HEK293T (cell line): ENCODE results near the gene TMEM33.
"Not testable (repeated sequence)": the region's sequence is repeated elsewhere in the genome, so short reads cannot be mapped to it uniquely, and the experiment has no call there.

Experiments
- CTCF ChIA-PET: fragments of 350-600 bp; formaldehyde crosslinking; extraction: SDS; loops from one replicate; lab custom pipeline; 2021; ENCODE audit warnings: antibody characterized with exemption, inconsistent platforms; lab: Yijun Ruan, JAX
- POLR2A ChIA-PET: fragments of 350-600 bp; formaldehyde crosslinking; extraction: SDS; loops from one replicate; lab custom pipeline; 2020; ENCODE audit warnings: antibody characterized with exemption, inconsistent platforms; lab: Yijun Ruan, JAX
- DNase-seq: peaks from one replicate; pipeline ENCODE4 v3.0.0; 2012; ENCODE audit warnings: mixed read lengths; ENCODE audit errors: extremely low spot score
- ARNT ChIP-seq: fragments of 450-650 bp; IDR thresholded peaks from 2 replicates; pipeline ENCODE4 v1.6.1; 2017; ENCODE audit warnings: mild to moderate bottlenecking
- BHLHE40 ChIP-seq: fragments of 450-650 bp; IDR thresholded peaks from 2 replicates; pipeline ENCODE4 v1.6.1; 2016; ENCODE audit warnings: mild to moderate bottlenecking, moderate library complexity, borderline replicate concordance
- CTBP1 ChIP-seq: fragments of 450-650 bp; IDR thresholded peaks from 2 replicates; pipeline ENCODE4 v1.6.1; 2016; ENCODE audit warnings: borderline replicate concordance
- ELF4 ChIP-seq: fragments of 450-650 bp; IDR thresholded peaks from 2 replicates; pipeline ENCODE4 v1.6.1; 2017; ENCODE audit warnings: antibody characterized with exemption
- FOXA1 ChIP-seq: fragments of 450-650 bp; IDR thresholded peaks from 2 replicates; pipeline ENCODE4 v1.6.1; 2016; ENCODE audit warnings: mild to moderate bottlenecking
- FOXK2 ChIP-seq: fragments of 450-650 bp; IDR thresholded peaks from 2 replicates; pipeline ENCODE4 v1.6.1; 2016; ENCODE audit warnings: mild to moderate bottlenecking
- FOXM1 ChIP-seq: fragments of 450-650 bp; IDR thresholded peaks from 2 replicates; pipeline ENCODE4 v1.6.1; 2017; ENCODE audit warnings: mild to moderate bottlenecking, borderline replicate concordance
- HDGF ChIP-seq: fragments of 450-650 bp; IDR thresholded peaks from 2 replicates; pipeline ENCODE4 v1.6.1; 2017; ENCODE audit warnings: antibody characterized with exemption, borderline replicate concordance
- L3MBTL2 ChIP-seq: fragments of 450-650 bp; conservative IDR thresholded peaks from 2 replicates; pipeline ENCODE4 v1.6.1; 2016; ENCODE audit warnings: mild to moderate bottlenecking
- LEF1 ChIP-seq: fragments of 450-650 bp; IDR thresholded peaks from 2 replicates; pipeline ENCODE4 v1.6.1; 2017; ENCODE audit warnings: mild to moderate bottlenecking, borderline replicate concordance
- NFRKB ChIP-seq: fragments of 450-650 bp; IDR thresholded peaks from 2 replicates; pipeline ENCODE4 v1.6.1; 2016; ENCODE audit warnings: mild to moderate bottlenecking, moderate library complexity
- PKNOX1 ChIP-seq: fragments of 450-650 bp; IDR thresholded peaks from 2 replicates; pipeline ENCODE4 v1.6.1; 2016
- SP1 ChIP-seq: fragments of 450-650 bp; IDR thresholded peaks from 2 replicates; pipeline ENCODE4 v1.6.1; 2017
- SUZ12 ChIP-seq: fragments of 450-650 bp; IDR thresholded peaks from 2 replicates; pipeline ENCODE4 v1.6.1; 2016; ENCODE audit warnings: mild to moderate bottlenecking
- TARDBP ChIP-seq: fragments of 450-650 bp; IDR thresholded peaks from 2 replicates; pipeline ENCODE4 v1.6.1; 2016
- ZNF384 ChIP-seq: fragments of 450-650 bp; IDR thresholded peaks from 2 replicates; pipeline ENCODE4 v1.6.1; 2016

The TMEM33 gene

DNA sequence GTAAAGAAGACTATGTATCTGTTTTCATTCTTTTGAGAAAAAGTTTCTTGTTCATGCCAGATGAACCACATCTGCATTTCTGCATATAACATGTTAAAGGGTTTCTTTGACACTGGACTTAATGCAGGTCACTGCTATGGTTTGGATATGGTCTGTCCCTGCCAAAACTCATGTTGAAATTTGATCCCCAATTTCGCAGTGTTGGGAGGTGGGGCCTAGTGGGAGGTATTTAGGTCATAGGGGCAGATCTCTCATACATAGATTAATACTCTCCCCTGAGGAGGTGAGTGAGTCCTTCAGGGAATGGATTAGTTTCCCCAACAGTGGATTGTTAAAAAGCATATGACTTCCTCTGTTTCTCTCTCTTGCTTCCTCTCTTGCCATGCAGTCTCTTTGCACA is 45.9 kb upstream of the TMEM33 start:
- ChIA-PET CTCF (no interaction called here), POLR2A (no interaction called here)
- TF ChIP-seq ELF4: no peak
- no peak for TF ChIP-seq FOXA1
- no peak for TF ChIP-seq BHLHE40
- TF ChIP-seq HDGF: no peak
- no peak for TF ChIP-seq CTBP1
- TF ChIP-seq ZNF384: no peak
- TF ChIP-seq L3MBTL2: no peak
- TF ChIP-seq FOXM1: no peak
- TF ChIP-seq PKNOX1: no peak
- TF ChIP-seq LEF1: no peak
- TF ChIP-seq SUZ12: no peak
- TF ChIP-seq ARNT: no peak
- TF ChIP-seq FOXK2: no peak
- TF ChIP-seq NFRKB: no peak
- TF ChIP-seq TARDBP: no peak
- no peak for TF ChIP-seq SP1
- no peak for DNase-seq

DNA sequence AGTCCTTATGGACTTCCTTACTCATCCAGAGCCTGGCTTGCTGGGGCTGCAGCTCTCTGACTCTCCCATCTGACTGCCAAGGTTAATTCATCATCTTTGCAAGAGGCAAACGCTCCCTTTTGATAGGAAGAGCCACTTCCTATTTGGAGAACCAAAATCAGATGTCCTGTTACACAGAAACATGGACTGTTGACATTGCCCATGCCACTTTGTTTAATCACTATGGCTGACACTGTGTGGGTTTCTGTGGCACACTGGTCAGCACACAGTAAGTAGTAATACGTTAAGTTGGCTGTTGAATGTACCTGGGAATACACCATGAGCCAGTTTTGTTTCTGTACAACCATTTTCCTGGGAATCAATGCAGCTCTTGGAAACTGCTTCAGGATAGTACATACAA is 45.1 kb upstream of the TMEM33 start:
- ChIA-PET CTCF (interaction anchor here (0.8 kb wide), 1 partner anchor 197 kb away, joined by 5 read pairs; no protein-coding TSS in a partner anchor), POLR2A (no interaction called here)
- no peak for TF ChIP-seq HDGF
- no peak for TF ChIP-seq L3MBTL2
- TF ChIP-seq ZNF384: no peak
- no peak for TF ChIP-seq FOXM1
- no peak for TF ChIP-seq FOXA1
- no peak for DNase-seq

GRCh38 chr4:41896648-41897047 is 38.6 kb upstream of the TMEM33 start:
- no peak for DNase-seq
- POLR2A ChIA-PET: no interaction called here
- no peak for TF ChIP-seq HDGF
- no peak for TF ChIP-seq FOXM1
- no peak for TF ChIP-seq LEF1
- no peak for TF ChIP-seq ARNT
- no peak for TF ChIP-seq CTBP1
- CTCF ChIA-PET: no interaction called here

DNA sequence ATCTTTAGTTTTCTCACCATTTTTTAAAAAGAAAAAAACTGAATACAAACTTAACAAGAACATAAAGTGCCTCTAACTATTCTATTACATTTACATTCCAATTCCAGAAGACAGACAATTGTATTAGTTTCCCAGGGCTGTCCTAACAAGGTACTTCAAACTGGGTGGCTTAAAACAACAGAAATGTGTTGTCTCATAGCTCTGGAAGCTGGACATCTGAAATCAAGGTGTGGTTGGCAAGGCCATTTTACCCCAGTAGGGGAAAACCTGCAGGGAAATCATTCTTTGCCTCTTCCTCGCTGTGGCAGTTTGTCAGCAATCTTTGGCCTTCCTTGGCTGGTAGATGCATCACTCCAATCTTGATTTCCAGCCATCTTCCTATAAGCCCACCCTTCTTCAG is 37.5 kb upstream of the TMEM33 start:
- CTCF ChIA-PET: no interaction called here
- DNase-seq: no peak
- TF ChIP-seq SUZ12 (no peak), HDGF (no peak), FOXA1 (no peak), PKNOX1 (no peak), FOXM1 (no peak), LEF1 (no peak), TARDBP (no peak), NFRKB (no peak), SP1 (no peak), BHLHE40 (no peak), CTBP1 (no peak)
- POLR2A ChIA-PET: no interaction called here

- DNase-seq, POLR2A ChIA-PET: not testable (repeated sequence)
- CTCF ChIA-PET: interaction anchor here (0.7 kb wide), 1 partner anchor 168 kb away, joined by 3 read pairs; no protein-coding TSS in a partner anchor
Measured at GRCh38 chr4:41909136-41909535, 26.1 kb upstream of the TMEM33 start.

DNA sequence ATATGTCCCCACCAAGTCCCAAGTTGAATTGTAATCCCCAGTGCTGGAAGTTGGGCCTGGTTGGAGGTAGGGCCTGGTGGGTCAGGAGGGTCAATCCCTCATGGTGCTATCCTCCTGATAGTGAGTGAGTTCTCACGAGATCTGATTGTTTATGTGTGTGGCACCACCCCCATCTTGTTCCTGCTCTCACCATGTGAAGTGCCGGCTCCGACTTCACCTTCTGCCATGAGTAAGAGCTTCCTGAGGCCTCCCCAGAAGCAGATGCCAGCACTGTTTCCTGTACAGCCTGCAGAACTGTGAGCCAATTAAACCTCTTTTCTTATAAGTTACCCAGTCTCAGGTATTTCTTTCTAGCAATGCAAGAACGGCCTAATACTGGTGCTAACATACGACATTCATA is 22.7 kb upstream of the TMEM33 start:
- no peak for TF ChIP-seq LEF1
- no peak for TF ChIP-seq BHLHE40
- no peak for TF ChIP-seq ELF4
- TF ChIP-seq FOXA1: no peak
- no peak for TF ChIP-seq ZNF384
- TF ChIP-seq FOXM1: no peak
- no peak for TF ChIP-seq FOXK2
- no peak for TF ChIP-seq HDGF
- TF ChIP-seq PKNOX1: no peak
- TF ChIP-seq SP1: no peak
- TF ChIP-seq ARNT: no peak
- TF ChIP-seq TARDBP: no peak
- no peak for TF ChIP-seq NFRKB
- POLR2A ChIA-PET: no interaction called here
- CTCF ChIA-PET: interaction anchor here (0.6 kb wide), 1 partner anchor 210 kb away, joined by 3 read pairs; no protein-coding TSS in a partner anchor
- DNase-seq: no peak

- TF ChIP-seq BHLHE40 (no peak), LEF1 (no peak), SUZ12 (no peak), NFRKB (no peak)
- no peak for DNase-seq
- POLR2A ChIA-PET: no interaction called here
- CTCF ChIA-PET: no interaction called here
Measured at GRCh38 chr4:41913509-41913908, 21.7 kb upstream of the TMEM33 start.
